Measurements from ENCODE around the gene ANKRD6.

DNA sequence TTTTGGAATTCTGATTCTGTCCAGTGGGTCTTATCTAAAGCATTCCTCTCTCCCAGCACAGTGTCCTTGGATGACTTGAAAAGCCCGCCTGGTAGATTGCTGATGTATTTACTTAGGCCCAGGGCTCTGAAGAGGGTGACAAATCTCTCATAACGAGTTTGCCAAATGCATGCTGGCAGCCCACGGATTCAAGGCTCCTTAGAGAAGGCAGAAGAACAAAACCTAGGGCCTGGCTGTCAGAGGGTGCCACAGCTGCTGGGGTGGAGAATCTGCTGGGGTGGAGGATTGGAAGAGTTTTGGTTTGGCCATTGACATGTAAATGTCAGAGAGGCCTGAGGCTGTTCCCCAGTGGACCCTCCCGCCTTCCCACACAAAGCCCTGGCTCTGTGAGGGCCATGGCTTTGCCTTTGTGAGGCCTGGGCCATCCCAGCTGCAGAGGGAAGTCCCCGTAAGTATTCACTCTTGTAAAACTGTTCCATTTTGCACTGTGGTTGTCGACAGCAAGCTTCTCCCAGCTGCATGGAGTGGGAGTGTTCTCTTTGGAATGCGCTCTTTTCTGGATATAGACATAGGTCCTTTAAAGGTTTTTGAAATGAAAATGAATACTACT is 50.3 kb downstream of the ANKRD6 start:
- TF ChIP-seq, protein P1, sequence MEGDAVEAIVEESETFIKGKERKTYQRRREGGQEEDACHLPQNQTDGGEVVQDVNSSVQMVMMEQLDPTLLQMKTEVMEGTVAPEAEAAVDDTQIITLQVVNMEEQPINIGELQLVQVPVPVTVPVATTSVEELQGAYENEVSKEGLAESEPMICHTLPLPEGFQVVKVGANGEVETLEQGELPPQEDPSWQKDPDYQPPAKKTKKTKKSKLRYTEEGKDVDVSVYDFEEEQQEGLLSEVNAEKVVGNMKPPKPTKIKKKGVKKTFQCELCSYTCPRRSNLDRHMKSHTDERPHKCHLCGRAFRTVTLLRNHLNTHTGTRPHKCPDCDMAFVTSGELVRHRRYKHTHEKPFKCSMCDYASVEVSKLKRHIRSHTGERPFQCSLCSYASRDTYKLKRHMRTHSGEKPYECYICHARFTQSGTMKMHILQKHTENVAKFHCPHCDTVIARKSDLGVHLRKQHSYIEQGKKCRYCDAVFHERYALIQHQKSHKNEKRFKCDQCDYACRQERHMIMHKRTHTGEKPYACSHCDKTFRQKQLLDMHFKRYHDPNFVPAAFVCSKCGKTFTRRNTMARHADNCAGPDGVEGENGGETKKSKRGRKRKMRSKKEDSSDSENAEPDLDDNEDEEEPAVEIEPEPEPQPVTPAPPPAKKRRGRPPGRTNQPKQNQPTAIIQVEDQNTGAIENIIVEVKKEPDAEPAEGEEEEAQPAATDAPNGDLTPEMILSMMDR (IDR thresholded peaks at IDR 0.05): no peak
- TF ChIP-seq EP300 (IDR thresholded peaks at IDR 0.05) (no peak), POLR2A (IDR thresholded peaks at IDR 0.05) (no peak)
